GM12878 (cell line): ENCODE data around the gene CES3. TPM values are rescaled to one million over a fixed set of nuclear protein-coding genes. Genes with fewer than 3 reads are reported as not detected.

Experiments used
- ATF3 ChIP-seq: IDR thresholded peaks from 2 replicates; pipeline ENCODE4 v1.6.1; 2011; ENCODE audit warnings: low read depth, mild to moderate bottlenecking, low read length, moderate library complexity, borderline replicate concordance; ENCODE audit errors: extremely low read depth
- BMI1 ChIP-seq: fragments of 450-650 bp; IDR thresholded peaks from 2 replicates; pipeline ENCODE4 v1.6.1; 2016; ENCODE audit warnings: mild to moderate bottlenecking, moderate library complexity, borderline replicate concordance
- CUX1 ChIP-seq: IDR thresholded peaks from 2 replicates; pipeline ENCODE4 v1.6.1; 2012; ENCODE audit warnings: improper control_type of control experiment, low read depth, low read length; ENCODE audit not compliant: insufficient replicate concordance
- ESRRA ChIP-seq: IDR thresholded peaks from 2 replicates; pipeline ENCODE4 v1.6.1; 2012; ENCODE audit warnings: mild to moderate bottlenecking, low read length, improper control_type of control experiment
- HDAC6 ChIP-seq: fragments of 200-600 bp; sonication (generic); IDR thresholded peaks from one replicate; pipeline ENCODE4 v1.8.0; 2017; ENCODE audit warnings: antibody characterized with exemption; ENCODE audit not compliant: unreplicated experiment
- KAT2A ChIP-seq: conservative IDR thresholded peaks from 2 replicates; pipeline ENCODE4 v1.6.1; 2011; ENCODE audit warnings: low read depth, low read length; ENCODE audit not compliant: control insufficient read depth
- MTA2 ChIP-seq: fragments of 450-650 bp; IDR thresholded peaks from 2 replicates; pipeline ENCODE4 v1.6.1; 2016; ENCODE audit warnings: low read depth, mild to moderate bottlenecking, moderate library complexity
- MYC ChIP-seq: IDR thresholded peaks from 2 replicates; pipeline ENCODE4 v1.6.1; 2011; ENCODE audit warnings: mild to moderate bottlenecking, low read length, moderate library complexity, inconsistent platforms; ENCODE audit not compliant: insufficient read depth, insufficient replicate concordance, insufficient read length, severe bottlenecking
- NFYA ChIP-seq: IDR thresholded peaks from 2 replicates; pipeline ENCODE4 v1.6.1; 2011; ENCODE audit warnings: low read depth, mild to moderate bottlenecking, low read length, improper control_type of control experiment, borderline replicate concordance
- POLR2AphosphoS2 ChIP-seq: IDR thresholded peaks from 2 replicates; pipeline ENCODE4 v1.6.1; 2011; ENCODE audit warnings: low read depth, mild to moderate bottlenecking, low read length, improper control_type of control experiment, moderate library complexity
- RAD21 ChIP-seq: IDR thresholded peaks from 2 replicates; pipeline ENCODE4 v1.6.1; 2011; ENCODE audit warnings: mild to moderate bottlenecking, low read depth, low read length, moderate library complexity; ENCODE audit not compliant: insufficient read depth
- SMARCA5 ChIP-seq: fragments of 450-650 bp; IDR thresholded peaks from 2 replicates; pipeline ENCODE4 v1.6.1; 2017; ENCODE audit warnings: mild to moderate bottlenecking
- SP1 ChIP-seq: IDR thresholded peaks from one replicate; pipeline ENCODE4 v1.6.1; 2011; ENCODE audit warnings: low read depth, low read length
- SRF ChIP-seq, 2 experiments: IDR thresholded peaks; 2 replicates each; pipeline ENCODE4 v1.6.1; 2011; ENCODE audit warnings: low read depth in 2 of 2, low read length in 2 of 2, mild to moderate bottlenecking in 1 of 2, moderate library complexity in 1 of 2
- ZBTB11 ChIP-seq: fragments of 450-650 bp; formaldehyde crosslinking; IDR thresholded peaks from 2 replicates; pipeline ENCODE4 v1.5.0; 2022; ENCODE audit warnings: mild to moderate bottlenecking, missing genetic modification characterization
- ZNF592 ChIP-seq: fragments of 450-650 bp; IDR thresholded peaks from 2 replicates; pipeline ENCODE4 v1.6.1; 2017; ENCODE audit warnings: mild to moderate bottlenecking, moderate library complexity
- polyA plus RNA-seq, 11 experiments: library from polyadenylated mRNA; depleted of rRNA in 4 of 11; unstranded in 6 of 11; stranded (reverse) in 5 of 11; fragments of >200 nt; fragmentation: Nextera tagmentation in 4 of 11; fragmentation: Illumina TruSeq in 1 of 11; extraction: Ambion mirVana in 4 of 11; extraction: Trizol in 1 of 11; gene quantifications; 1 replicate in 1 of 11; 2 replicates in 10 of 11; pipeline versions ENCODE4 v1.2.1 to v1.2.3, GENCODE V29; 2011 to 2016; ENCODE audit warnings: inconsistent platforms in 2 of 11, missing spikeins in 2 of 11, low read depth in 1 of 11
- total RNA-seq, 4 experiments: library from RNA; depleted of rRNA in 3 of 4; stranded (reverse); fragments of >200 nt in 3 of 4; fragmentation: Illumina TruSeq in 1 of 4; extraction: Trizol in 1 of 4; gene quantifications; 2 replicates each; pipeline versions ENCODE4 v1.2.1 to v1.2.3, GENCODE V29; 2013 to 2021

The CES3 gene
- total and polyA plus RNA-seq, 10 of the 15 experiments (the other 5 are each of a cell fraction or from before 2014, with no cell fraction given), result 0.09 to 3.1 (median 0.76) TPM

GRCh38 chr16:66977341-66978113 is 16.5 kb downstream of the CES3 start (continued):
- no peak for TF ChIP-seq SP1
- no peak for TF ChIP-seq SRF (IDR thresholded peaks at IDR 0.05; ENCODE audit: low read depth in 2 of 2, low read length in 2 of 2)
- TF ChIP-seq ATF3, result no peak
- TF ChIP-seq CUX1, result no peak
- TF ChIP-seq ZBTB11, result no peak
- TF ChIP-seq NFYA, result no peak
- no peak for TF ChIP-seq MYC
- TF ChIP-seq ESRRA, result no peak
- TF ChIP-seq POLR2AphosphoS2, result no peak
- TF ChIP-seq KAT2A, result no peak
- no peak for TF ChIP-seq HDAC6
- TF ChIP-seq MTA2, result no peak
- TF ChIP-seq BMI1, result no peak
- peak; percentile 92 for TF ChIP-seq RAD21
- TF ChIP-seq ZNF592, result no peak
- peak; percentile 52 for TF ChIP-seq SMARCA5
